ENCODE data around the gene FAM89B.

The FAM89B gene

DNA sequence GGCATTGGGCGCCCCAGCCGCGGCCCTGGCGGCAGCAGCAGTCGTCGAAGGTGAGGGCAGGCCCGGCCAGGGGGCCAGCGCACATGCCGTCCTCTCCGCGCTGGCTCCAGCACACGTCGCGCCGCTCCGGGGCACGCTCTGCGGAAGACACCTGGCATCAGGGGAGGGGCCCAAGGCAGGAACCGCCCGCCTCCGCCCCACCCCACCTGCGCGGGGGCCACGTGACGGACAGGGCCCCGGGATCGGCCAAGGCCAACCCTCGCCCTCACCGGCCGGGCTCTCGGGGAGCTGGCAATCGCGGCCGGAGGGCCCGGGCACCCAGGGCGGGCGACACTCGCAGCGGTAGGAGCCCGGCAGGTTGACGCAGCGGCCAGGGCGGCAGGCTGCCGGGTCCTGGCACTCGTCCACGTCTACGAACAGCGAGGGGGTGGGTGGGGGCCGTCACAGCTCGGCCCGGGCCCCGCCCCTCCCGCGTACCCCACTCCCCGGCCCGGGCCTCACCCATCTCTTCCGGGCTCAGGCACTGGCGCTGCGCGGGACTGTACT is 32.5 kb upstream of the FAM89B start:
- DNase-seq: no peak

DNA sequence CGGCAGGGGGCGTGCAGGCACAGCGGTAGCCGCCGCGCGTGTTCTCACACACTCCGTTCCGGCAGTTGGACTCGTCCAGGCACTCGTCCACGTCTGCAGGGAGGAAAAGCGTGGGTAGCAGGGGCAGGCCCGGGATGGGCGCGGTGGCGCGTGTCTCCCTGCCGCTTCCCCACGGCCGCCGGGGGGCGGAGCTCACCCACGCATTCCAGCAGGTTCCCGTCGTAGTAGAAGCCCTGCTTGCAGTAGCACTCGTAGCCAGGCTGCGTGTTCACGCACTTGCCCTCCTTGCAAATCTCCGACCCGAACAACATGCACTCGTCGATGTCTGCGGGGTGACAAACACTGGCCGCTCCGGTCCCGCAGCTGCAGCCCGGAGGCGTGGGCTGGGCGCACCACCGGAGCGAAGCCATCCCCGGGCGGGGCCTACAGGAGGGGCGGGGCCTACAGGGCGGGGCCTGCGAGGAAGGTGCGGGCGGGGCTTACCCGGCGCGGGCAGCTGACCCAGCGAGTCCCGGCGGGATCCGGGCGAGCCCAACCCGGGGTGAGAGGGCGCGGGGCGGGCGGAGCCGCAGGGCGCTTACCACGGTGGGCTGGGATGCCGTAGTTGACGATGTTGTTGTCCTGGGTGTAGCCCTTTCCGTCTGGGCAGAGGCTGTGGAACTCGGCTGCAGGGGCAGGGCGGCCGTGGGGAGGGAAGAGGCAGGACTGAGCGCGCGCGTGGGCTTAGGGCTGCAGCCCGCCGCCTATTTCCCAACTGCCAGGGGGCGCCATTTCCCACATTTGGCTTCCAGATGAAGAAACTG is 31.8 kb upstream of the FAM89B start:
- peak; percentile 98 for DNase-seq

DNA sequence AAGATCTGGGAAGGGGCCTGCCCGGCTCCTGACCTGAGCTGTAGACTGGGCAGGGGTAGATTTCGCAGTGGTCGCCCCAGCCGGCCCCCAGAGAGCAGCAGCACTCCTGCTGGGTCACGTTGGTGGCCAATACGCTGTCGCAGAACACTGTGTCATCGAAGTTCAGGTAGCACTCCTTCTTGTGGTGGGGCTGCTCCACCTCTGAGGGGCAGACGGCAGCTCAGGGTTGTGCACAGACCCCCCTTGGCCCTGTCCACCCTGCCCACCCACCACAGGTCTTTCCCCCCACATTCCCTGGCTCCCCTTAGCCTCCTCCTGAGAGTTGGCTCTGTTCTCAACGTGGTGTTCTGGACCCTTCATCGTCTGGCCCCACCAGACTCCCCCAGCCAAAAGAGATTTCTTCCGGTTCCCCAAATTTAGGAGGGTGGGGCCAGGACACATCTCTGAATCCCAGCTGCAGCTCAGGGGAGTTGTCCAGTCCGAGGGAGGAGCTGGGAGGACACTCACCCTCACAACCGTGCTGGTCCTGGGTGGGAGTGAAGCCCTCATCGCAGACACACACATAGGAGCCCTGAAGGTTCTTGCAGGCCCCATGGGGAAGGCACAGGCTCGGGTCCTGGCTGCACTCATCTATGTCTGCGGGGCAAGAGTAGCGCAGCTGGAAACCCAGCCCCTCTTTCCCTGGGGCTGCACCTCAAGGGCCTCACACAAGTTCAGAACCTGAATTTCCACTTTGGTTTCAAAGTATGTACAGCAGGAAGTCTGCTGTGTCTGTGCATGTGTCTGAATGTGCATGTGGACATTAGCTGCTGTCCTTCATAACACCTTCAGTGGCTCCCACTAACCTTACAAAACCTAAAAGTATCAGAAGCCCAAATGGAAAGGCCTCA is 31.0 kb upstream of the FAM89B start:
- no peak for DNase-seq

DNA sequence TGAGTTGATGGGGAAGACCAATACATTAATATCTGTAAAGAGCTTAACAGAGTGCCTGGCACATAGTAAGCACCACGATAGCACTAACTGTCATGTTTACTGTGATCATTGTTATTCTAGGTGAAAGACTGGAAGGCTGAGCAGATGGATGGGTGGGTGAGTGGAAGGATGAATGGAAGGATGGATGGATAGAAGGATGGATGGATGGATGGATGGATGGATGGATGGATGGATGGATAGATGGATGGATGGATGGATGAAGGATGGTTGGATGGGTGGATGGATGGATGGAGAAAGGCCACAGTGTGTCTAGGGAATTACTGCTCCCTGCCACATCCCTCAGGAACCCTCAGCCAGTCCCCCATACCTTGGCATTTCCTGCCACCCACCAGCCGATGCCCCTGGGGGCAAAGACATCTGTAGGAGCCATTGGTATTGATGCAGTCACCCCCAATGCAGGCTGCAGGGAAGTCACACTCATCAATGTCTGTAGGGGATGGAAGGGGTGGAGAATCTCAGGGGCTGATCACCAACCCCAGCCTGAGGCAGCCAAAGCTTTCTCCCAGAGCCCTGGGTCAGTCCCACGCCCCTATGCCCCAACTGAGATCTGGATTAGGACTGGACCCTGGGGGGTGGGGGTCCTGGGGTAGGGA is 29.5 kb upstream of the FAM89B start:
- no peak for DNase-seq

DNA sequence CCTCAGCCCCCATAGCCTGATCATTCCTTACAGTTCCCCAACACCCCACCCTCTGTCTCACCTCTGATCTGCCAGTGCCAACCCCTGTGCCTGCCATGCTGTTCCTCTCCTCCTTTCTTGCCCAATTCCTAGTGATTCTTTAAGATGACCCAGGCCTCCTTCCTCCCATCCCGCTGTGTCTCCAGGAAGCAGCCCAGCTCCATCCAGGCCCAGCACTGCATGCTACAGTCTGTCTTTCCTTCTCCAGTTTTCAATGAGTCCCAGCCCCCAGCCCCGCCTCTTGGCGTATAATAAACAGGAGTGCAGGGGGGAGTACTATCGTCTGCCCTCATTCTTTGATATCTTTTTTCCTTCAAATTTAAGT is 26.5 kb upstream of the FAM89B start:
- DNase-seq: no peak

DNA sequence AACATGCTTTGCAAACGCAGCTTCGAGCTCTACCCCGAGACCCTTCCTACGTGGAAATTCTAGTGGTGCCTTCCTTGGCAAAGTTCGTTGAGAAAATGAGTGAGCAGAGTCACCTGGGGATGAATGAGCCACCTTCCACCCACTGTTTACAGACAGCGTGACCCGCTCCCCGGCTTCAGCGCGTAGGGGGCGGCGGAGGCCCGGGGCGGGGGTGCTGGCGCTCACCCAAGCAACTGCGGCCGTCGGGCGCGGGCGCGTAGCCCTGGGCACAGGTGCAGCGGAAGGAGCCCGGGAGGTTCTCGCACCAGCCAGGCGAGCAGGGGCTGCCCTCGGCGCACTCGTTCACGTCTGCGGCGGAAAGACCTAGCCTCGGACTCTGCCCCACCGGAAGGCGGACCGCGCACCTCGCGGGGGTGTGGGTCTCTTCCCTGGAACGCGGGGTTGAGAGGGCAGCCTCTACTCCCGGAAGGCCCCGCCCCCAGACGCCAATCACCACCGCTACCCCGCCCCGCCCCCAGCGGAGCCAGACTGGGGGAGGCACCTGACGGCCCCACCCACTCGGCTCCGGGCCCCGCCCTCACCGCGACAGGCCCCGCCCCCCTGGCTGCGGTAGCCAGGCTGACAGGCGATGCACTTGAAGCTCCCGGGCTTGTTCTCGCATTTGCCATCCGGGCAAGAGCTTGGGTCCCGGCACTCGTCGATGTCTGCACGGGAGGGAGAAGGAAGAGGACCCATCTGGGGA is 25.9 kb upstream of the FAM89B start:
- DNase-seq: peak; percentile 88

DNA sequence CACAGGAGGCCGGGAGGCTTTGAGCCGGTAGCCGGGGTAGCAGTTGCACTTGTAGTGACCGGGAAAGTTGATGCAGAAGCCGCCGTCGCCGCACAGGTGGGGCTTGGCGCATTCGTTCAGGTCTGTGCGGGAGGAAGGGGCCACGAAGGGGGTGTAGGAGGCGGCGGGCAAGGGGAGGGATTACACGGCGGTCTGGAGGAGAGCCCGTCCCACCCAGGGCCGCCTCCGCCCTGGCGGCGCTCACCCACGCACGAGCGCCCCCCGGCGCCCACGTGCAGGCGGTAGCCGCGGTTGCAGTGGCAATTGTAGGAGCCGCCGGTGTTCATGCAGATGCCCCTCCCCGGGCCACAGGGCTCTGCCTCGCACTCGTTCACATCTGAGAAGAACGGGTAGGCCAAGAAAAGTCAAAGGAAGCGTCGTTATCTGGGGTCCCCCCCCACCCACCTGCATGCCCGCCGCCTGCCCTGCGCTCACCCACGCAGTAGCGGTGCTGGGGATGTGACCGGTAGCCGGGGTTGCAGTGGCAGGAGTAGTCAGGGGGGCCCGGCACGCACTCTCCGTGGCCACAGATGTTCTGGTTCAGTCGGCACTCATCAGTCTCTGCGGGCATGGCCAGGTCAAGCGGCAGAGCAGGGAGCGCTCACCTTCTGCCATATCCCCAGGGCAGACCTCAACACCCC is 24.8 kb upstream of the FAM89B start:
- DNase-seq: no peak

DNA sequence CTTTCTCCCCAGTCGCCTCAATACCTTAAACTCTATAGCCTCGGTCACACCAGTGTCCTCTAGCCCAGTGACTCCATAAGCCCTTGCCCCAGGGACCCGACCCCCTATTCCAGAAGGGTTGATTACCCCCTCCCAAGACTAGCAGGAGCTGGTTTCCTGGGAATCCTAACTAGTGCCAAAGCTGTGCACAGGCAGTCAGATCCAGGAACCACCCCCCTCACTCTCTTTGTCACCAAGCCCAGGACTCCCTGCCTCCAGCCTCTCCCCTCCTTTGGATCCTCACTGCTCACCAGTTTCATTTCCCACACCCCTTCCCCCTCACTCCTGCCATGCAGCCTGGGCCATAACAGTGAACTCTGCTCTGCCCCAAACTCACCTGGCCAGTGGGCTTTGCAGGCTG is 23.9 kb upstream of the FAM89B start:
- DNase-seq: peak; percentile 20

DNA sequence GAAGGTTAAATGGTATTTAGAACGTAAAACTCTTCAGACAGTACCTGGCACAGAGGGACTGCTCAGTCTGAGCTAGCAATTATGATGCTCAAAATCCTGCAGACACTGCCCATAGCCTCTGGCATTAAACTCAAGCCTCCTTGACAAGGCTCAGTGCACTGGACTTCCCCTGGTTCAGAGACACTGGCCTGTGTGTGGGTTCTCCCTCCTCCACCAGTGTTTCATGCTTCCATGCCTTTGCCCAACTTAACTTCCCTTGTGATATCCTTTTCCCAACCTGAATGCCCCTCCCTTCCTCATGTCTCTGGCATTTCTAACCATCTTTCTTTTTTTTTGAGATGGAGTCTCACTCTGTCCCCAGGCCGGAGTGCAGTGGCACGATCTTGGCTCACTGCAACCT is 23.2 kb upstream of the FAM89B start:
- peak; percentile 30 for DNase-seq

DNA sequence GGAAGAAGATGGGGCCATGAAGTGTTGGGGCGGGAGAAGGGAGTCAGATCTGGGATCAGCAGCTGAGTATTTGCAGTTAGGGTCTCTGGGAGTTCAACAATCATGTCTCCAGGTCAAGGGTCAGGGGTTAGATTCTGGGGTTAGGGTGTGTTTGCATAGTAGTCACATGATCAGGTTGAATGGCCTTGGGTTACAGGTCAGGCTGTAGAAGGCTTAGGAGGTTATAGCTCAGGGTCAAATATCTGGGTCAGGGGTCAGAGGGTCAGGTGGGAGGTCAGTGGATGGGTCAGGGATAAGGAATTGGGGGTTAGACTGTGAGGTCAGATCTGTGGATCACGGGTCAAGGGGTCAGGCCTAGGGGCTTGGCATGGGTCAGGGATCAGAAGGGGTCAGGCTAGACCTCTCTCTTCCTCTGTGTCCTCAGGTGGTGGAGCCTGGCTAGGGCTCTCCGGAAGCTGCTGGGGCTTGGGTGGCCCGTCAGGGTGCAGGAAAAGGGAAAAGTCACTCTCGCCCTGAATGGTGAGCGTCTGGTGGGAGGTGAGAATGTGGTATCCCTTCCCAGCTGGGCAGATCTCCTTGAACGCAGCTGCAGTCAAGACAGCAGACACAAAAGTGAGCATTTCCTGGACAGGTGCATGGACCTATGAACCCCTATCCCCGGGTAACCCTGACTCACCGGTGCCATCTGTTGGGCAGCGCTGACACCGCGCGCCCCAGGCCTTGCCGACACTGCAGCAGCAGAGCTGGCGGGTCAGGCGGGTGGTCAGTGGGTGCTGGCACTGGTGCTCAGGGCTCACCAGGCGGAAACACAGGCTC is 20.6 kb upstream of the FAM89B start:
- peak; percentile 40 for DNase-seq

DNA sequence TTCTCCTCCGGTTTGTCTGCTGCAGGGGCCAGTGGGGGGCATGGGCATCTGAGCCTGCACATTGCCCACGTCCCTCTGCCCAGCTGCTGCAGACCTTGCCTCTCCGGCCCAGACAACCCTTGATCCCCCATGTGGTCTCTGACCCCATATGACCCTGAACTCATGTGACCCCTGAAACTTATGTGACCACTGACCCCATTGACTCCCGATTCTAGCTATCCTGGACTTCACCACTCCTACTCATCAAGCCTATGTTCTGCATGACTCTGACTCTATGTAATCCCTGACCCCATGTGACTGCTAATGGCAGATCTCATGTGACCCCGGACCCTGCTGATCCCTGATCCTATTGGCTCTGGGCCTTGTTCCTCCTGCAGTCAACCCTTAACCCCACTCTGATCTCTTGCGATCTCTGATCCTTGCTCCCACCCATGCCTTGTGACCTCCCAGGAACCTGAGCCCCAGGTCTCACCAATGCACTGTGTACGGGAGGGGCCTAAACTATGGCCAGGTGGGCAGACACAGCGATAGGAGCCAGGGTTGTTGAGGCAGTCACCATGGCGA is 19.9 kb upstream of the FAM89B start:
- DNase-seq: peak; percentile 84

DNA sequence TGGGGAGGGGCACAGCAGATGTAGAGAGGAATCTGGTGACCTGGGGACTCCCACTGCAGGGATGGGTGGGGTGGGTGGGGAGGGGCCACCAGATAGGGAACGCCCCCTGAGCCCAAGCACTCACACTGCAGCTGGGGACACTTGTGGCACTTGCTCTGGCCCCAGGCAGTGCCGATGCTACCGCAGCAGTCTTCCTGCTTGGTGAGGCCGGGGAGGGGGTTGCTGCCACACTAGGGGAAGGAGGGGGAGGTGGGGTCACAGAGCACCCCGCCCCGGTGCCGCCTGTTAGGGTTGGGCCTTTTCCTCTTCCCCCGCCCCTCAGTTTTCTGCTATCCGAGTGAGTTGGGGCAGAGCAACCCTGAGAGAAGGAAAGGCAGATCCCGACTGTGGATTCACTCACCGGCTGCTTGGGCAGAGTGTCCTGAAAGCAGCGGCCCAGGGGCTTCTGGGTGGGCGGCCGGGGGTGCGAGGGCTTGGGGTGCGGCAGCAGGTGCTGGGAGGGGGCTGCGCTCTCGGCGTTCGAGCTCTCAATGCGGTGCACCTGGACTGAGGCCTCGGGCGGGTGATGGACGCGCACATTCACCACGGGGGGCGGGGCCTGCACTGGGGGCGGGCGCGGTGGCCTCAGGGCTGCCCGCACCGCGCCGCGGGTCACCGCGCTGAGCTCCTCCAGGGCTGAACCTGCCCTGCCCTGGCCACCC is 18.9 kb upstream of the FAM89B start:
- peak; percentile 49 for DNase-seq

DNA sequence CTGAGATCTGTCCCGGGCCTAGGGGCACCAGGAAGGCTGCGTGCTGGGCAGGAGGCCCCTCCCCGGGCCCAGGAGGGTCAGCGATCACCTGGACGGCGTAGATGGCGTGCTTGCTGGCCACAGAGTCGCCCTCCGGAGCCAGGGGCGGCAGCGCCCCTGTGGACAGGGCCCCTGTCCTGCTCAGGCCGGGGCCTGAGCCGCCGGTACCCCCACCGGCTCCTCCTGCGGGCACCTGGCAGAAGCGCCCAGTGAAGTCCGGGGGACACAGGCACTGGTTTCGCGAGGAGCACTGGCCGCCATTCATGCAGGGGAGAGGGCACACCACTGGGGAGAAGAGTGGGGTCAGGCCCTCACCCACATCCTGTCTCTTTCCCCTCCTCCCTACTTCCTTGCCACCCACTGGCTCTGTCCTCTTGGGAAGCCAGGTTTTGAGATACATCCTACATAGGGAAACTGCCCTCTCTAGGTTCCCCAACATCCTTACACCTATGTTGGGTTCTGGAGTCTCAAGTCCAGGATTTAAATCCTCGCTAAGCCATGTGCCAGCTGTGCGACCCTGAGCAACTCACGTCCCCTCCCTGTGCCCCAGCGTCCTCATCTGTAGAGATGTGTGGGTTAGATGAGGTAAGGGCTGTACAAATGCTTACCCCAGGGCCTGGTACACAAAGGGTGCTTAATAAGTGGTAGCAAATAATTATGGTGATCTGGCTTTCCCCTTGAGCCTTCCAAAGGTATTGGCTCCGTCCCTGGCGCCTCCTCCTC is 18.1 kb upstream of the FAM89B start:
- no peak for DNase-seq

DNA sequence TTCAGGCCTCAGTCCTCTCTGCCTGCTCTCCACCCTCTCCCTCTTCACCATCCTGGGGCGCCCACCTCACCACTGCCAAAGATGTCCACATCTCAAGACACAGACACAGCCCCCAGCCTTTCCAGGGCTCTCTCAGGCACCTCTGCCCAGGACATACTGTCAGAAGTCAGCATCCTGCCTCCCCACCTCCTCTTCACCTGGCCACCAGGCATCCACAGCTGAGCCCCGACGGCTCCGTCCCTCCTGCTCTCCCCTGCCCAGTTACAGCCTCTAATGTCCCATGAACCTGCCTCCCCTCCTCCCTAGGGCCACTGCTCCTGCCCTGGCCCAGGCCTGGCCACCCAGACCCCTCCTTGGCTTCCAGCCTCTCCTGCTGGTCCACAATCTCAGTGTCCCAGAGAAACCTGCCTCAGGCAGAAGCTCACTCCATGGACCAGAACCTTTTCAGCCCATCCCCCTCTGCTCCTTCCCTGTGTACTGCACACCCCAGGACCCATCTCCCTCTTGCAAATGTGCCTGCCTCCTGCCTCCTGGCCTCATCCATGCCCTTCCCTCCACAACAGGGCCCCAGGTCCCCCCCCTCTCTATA is 17.4 kb upstream of the FAM89B start:
- no peak for DNase-seq

DNA sequence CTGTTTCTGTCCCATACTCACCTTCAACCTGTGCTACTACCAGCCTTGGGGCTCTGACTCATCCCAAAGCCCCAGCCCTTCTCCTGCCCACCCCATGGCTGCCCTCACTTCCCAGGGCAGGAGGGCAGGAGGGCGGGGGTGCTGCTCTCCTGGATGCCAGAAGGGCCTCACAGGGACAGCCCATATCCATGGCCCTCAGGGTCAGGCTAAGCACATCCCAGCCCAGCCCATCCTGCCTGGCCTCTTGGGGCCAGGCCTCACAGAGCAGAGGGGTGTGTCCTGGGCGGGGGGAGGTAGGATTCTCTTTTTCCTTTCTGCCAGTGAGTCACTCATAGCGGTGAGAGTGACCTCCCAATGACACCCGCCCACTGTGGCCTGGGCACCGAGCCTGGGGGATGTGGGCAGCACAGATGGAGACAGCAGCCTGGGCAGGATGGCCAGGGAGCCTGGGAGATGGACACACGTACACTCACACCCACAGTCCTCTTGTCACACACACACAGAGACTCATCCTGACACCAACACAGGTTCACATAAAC is 16.6 kb upstream of the FAM89B start:
- peak; percentile 58 for DNase-seq

DNA sequence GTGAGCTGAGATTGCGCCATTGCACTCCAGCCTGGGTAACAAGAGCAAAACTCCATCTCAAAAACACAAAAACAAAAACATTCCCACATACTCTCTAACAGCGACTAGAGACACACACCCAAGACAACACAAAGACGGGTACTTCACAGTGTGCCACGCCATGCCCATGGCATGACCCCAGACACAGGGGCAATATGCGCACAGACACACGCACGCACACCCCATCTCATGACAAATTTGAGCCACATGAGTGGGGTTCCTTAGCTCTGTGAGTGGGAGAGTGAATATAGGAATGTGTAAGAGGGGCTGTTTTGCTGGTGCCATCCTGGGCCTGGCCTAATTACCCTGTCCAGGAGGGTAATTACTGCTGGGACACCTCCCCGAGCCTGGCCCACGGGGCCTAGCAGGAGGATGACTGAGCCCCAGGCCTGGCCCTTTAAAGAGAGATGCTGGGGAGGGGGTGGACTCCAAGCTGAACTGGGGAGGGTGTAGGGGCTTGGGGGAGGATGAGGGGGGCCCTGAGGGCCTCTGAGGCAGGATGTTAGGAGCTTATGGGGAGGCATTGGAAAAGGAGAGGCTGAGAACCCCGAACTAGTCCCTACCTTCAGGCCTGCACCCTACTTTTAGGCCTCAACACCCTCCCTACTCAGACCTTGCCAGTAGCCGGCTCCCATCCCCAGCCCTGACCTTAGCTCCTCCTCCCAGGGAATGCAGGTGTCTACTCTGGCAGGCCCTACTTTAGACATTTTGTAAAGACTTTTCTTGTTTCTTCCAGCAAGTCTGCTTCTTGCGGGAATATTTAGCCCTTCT is 15.7 kb upstream of the FAM89B start:
- no peak for DNase-seq

DNA sequence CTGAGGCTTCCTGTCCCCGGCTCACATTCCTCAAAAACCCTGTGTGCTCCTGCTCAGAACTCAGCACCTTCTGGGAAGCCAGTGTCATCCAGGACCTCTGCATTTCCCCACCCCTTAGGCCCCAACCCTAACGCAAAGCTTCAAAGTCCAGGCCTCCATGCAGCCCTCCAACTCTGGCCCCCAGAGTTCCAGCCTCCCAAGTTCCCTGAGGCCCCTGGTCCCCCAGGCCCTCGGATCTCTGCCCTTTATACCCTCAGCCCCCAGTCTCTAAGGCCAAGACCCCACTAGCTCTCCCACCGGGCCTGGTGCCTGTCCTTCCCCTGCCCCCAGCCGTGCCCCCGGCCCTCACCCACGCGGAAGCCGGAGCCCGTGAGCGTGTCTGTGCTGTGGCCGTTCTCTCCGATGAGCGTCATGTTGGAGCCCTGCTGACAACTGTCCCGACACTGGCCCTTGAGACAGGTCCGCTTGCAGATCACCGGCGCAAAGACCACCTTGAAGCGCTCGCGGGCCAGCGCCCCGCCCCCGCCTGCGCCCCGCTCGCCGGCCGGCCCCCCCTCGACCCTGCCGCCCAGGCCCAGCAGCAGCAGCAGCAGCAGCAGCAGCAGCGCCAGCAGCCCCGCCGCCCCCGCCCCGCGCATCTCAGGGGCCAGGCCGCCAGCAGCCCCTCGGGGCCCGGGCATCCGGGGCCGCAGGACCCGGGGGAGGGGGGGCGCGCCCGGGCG is 14.9 kb upstream of the FAM89B start:
- DNase-seq: no peak
